GM13977 (cell line): ENCODE results near the gene OTOS.

Experiments used
- DNase-seq: peaks from one replicate; pipeline ENCODE4 v3.0.0; 2012; ENCODE audit warnings: low spot score
- in situ Hi-C: fragments of 300-500 bp; cut with MboI; formaldehyde crosslinking; loops from one replicate; pipeline ENCODE4 v1.12.0; 2022; ENCODE audit warnings: low sequenced_read_pairs, low pct_unique_long_range_greater_than_20kb, mixed read lengths, inconsistent platforms; ENCODE audit not compliant: unreplicated experiment
- TF ChIP-seq, protein P1 (sequence below): IDR thresholded peaks from 2 replicates; pipeline ENCODE4 v1.5.1; 2012; ENCODE audit warnings: mild to moderate bottlenecking, control low read depth; ENCODE audit not compliant: insufficient read depth; ENCODE audit errors: extremely low read depth, missing control alignments

The OTOS gene

DNA sequence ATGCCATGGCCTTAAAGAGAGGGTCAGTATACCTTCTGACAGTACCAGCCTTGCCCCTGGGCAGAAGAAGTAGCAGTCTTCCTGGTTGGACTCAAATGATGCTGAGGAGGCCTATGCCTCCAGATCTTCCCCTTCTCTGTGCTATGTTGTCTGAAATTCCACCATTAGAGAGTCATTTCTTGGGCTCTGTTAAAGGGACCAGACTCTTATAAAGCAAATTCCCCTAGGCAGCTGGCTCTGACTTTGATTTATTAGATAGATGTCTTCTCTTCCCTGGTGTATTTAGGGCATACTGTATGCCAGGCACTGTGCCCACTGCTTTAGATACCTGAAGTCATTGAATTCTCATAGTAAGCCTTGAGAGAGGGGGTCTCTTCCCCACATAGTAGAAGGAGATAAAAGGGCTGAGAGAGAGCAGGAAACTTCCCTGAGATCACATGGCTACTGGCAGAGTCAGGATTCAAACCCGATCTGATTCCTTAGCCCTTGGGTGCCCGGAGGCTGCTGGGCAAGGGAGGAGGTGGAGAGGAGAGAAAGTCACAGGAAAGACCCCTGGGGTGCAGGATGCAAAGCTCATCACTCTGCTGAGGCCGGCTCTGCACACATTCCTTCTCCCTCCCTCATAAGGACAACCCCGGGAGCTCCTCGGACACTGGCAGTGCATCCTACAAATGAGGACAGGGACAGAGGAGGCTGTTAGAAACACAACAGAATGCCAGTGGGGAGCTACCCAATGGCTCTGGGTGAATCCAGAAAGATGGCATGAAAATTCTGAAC lies 27.4 kb downstream of the OTOS start:
- TF ChIP-seq, protein P1, sequence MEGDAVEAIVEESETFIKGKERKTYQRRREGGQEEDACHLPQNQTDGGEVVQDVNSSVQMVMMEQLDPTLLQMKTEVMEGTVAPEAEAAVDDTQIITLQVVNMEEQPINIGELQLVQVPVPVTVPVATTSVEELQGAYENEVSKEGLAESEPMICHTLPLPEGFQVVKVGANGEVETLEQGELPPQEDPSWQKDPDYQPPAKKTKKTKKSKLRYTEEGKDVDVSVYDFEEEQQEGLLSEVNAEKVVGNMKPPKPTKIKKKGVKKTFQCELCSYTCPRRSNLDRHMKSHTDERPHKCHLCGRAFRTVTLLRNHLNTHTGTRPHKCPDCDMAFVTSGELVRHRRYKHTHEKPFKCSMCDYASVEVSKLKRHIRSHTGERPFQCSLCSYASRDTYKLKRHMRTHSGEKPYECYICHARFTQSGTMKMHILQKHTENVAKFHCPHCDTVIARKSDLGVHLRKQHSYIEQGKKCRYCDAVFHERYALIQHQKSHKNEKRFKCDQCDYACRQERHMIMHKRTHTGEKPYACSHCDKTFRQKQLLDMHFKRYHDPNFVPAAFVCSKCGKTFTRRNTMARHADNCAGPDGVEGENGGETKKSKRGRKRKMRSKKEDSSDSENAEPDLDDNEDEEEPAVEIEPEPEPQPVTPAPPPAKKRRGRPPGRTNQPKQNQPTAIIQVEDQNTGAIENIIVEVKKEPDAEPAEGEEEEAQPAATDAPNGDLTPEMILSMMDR, result no peak
- no peak for DNase-seq
- in situ Hi-C loops, result no loop called here

DNA sequence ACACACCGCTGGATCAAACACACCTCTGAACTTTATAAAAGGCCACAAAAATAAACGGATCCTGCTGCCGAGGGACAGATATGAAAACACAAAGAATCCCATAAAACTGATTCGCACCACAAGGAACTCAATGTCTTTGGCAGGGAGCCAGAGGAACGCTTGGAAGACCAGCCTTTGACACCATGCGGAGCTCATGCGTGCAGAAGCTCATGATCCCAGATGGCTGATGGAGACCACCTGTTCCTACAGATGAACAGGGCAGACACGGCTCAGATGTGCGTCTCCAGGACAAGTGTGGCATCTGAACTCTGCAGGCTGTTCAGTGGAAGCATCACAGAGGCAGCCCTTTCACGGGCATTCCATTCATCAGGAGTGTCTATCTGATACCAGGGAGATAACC lies 29.2 kb downstream of the OTOS start:
- no peak for DNase-seq
- in situ Hi-C loops, result no loop called here
- TF ChIP-seq, protein P1, result no peak

DNA sequence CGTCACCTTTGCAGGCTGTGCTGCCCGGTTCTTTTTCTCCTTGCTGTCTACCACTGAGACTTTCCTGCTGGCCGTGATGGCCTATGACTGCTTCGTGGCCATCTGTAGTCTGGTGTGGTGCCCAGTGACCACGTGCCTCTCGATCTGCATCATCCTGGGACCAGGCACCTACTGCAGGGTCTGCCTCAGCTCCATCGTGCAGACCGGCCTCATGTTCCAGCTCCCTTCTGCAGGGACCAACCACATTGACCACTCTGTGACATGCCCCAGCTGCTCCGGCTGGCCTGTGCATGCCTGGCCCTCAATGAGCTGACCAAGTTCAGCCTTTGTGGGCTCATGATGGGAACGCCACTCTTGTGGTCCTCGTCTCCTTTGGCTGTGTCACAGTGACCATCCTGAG lies 31.1 kb downstream of the OTOS start:
- no peak for DNase-seq
- TF ChIP-seq, protein P1, result no peak
- in situ Hi-C loops, result no loop called here

DNA sequence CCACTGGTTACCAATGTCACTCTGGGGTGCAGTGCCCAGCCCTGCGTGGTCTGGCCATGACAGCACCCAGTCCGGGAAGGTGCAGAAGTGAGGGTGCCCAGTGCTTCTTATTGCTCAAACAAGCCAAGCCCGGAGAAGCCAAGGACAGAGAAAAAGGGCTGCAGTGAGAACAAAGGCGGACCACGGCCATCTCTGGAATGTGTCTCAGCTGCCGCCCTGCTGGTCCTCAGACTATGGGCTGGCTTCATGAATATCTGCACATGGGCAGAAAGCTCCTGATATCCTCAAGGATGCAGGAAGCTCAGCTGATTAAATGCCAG lies 33.0 kb downstream of the OTOS start:
- DNase-seq, result no peak
- TF ChIP-seq, protein P1, result no peak
- in situ Hi-C loops, result no loop called here

DNA sequence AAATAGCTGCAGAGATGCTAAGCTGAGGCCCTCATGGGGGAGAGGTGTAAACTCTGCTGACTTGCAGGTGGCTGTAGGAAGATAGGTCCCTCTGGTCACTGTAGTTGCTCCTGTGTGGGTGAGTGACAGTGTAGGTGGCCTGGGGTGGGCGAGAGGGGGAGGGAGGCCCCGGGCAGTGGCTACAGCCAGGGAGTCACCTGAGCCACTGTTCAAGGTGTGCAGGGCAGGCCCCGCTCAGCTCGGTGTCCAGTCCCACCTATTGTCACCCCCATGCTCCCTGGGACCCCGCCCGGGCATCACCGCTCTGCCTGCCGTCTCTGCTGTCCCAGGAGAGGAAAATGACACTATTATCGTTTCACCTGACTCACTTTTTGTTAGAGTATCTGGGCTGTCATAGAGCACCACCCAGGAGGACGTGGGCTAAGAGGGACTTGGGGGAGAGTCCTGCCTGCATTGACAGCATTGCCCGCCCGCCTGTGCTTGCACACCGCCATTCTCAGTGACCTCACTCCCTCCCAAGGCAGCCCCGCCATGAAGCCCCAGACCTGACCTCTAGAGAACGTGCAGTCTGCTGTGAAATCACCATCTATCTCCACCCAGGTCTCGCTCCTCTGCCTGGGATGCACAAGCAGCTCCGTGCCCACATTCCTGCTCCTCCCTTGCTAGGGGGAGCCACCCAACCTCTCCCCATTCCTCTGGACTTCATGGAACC lies 33.5 kb downstream of the OTOS start:
- TF ChIP-seq, protein P1, result no peak
- DNase-seq, result no peak
- in situ Hi-C loops, result no loop called here

DNA sequence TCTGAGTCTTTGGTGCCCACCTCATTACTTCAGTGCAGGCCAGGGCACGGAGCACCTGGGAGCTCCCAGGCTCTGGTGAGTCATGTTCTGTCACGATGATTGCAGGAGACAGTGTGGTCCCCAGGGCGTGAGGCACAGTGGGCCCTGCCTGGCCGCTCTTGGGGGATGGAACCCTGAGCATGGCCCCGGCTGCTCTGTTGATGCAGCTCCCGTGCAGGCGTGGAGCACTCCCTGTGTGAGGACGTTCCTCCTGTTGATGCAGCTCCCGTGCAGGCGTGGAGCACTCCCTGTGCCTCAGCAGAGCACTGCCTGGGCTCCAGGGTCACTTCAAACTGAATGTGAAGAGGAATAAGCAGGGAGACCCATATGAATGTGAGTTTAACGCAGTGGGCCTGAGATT lies 34.5 kb downstream of the OTOS start:
- DNase-seq, result no peak
- in situ Hi-C loops, result no loop called here
- TF ChIP-seq, protein P1, result no peak

DNA sequence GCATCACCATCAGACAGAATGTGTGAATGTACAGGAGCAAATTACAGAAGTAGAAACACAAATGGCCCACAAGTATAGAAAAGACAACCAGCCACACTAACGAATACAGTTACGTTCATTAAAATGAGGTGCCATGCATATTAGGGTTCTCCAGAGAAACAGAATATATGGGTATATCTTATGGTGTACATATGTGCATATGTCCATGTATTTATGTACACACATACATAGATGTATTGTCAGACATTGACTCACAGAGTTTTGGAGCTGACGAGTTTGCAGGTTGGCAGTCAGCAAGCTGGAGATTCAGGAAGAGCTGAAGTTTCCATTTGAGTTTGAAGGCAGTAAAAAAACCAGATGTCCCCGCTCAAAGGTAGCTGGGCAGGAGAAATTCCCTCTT lies 37.3 kb downstream of the OTOS start:
- DNase-seq, result no peak
- in situ Hi-C loops, result no loop called here
- TF ChIP-seq, protein P1, result no peak
